ENCODE results near the gene GPATCH2L.

- TF ChIP-seq POLR2A (IDR thresholded peaks at IDR 0.05) (no peak), CTCF (IDR thresholded peaks at IDR 0.05) (no peak)
Observed at GRCh38 chr14:76104802-76105355, 46.8 kb upstream of the GPATCH2L start.

Data from Peyer's patch (tissue), 4 donors.